ENCODE measurements around the gene N4BP3. TPM values are rescaled to one million over a fixed set of nuclear protein-coding genes. Genes with fewer than 3 reads are reported as not detected.

The N4BP3 gene
- total and polyA plus RNA-seq, 12 donors = 0.31 to 2.6 (median 0.89) TPM

DNA sequence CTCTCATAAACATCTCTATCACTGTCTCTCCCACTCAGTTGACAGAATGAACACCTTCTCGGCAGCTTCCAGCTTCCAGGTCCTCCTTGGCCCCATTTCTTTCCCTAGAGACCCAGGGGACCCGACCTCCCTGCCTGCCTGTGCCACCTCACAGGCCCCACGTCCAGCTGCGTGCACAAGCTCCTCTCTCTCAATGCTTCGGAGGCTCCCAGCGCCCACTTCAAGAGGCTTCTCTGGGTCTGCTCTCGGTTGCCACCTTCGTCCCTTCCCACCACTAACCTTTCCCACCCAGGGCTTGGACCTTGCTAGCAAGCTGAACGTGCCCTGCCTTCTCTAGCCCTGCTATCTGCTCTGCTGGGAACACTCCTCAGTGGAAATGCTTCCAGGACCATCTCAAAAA is 2.8 kb upstream of the N4BP3 start:
- 84 to 92% (median 88%) methylated on average over 9 of the region's 9 CpGs for WGBS, 4 donors
- TF ChIP-seq, protein P1, sequence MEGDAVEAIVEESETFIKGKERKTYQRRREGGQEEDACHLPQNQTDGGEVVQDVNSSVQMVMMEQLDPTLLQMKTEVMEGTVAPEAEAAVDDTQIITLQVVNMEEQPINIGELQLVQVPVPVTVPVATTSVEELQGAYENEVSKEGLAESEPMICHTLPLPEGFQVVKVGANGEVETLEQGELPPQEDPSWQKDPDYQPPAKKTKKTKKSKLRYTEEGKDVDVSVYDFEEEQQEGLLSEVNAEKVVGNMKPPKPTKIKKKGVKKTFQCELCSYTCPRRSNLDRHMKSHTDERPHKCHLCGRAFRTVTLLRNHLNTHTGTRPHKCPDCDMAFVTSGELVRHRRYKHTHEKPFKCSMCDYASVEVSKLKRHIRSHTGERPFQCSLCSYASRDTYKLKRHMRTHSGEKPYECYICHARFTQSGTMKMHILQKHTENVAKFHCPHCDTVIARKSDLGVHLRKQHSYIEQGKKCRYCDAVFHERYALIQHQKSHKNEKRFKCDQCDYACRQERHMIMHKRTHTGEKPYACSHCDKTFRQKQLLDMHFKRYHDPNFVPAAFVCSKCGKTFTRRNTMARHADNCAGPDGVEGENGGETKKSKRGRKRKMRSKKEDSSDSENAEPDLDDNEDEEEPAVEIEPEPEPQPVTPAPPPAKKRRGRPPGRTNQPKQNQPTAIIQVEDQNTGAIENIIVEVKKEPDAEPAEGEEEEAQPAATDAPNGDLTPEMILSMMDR (IDR thresholded peaks at IDR 0.05) = no peak
- no peak for TF ChIP-seq POLR2A (IDR thresholded peaks at IDR 0.05)
- H3K27me3 ChIP-seq = peaks cover 16% of the 10 kb centered on the region

DNA sequence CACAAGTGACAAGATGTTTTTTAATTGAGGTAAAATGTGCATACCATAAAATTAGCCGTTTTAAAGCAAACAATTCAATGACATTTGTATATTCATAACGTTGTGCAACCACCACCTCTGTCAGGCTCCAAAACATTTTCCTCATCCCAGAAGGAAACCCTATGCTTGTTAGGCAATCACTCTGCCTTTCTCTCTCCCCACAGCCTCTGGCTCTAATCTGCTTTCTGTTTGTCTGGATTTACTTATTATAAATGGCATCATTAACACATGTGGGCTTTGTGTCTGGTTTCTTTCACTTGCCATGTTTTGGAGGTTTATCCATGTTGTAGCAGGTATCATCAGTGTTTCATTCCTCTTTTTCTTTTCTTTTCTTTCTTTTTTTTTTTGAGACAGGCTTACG is 1.4 kb upstream of the N4BP3 start:
- H3K27ac ChIP-seq = no peak overlapping the region
- peaks cover 16% of the 10 kb centered on the region for H3K27me3 ChIP-seq
- no peaks in the 10 kb centered on the region for H3K9me3 ChIP-seq (replicated peaks in 1 of 3)
- DNase-seq = no peak
- no peak overlapping the region for H3K4me3 ChIP-seq
- intact Hi-C loops (cut with DNase I) = no loop called here
- TF ChIP-seq POLR2A (IDR thresholded peaks at IDR 0.05) = no peak
- TF ChIP-seq, protein P1 (IDR thresholded peaks at IDR 0.05) = no peak
- H3K4me1 ChIP-seq (replicated peaks in 1 of 2) = peaks cover 10 to 13% of the 10 kb centered on the region in 2 donors
- WGBS, 4 donors = 51 to 60% (median 58%) methylated on average over 3 of the region's 3 CpGs
- no peaks in the 10 kb centered on the region for H3K36me3 ChIP-seq (replicated peaks in 1 of 2)

More for the DNA sequence above, 2.8 kb upstream of the N4BP3 start:
- no peaks in the 10 kb centered on the region for H3K36me3 ChIP-seq (replicated peaks in 1 of 2)
- H3K27ac ChIP-seq = no peak overlapping the region
- intact Hi-C loops (cut with DNase I) = no loop called here
- peaks cover 10 to 13% of the 10 kb centered on the region in 2 donors for H3K4me1 ChIP-seq (replicated peaks in 1 of 2)
- H3K9me3 ChIP-seq (replicated peaks in 1 of 3) = no peaks in the 10 kb centered on the region
- DNase-seq = no peak
- H3K4me3 ChIP-seq = no peak overlapping the region

DNA sequence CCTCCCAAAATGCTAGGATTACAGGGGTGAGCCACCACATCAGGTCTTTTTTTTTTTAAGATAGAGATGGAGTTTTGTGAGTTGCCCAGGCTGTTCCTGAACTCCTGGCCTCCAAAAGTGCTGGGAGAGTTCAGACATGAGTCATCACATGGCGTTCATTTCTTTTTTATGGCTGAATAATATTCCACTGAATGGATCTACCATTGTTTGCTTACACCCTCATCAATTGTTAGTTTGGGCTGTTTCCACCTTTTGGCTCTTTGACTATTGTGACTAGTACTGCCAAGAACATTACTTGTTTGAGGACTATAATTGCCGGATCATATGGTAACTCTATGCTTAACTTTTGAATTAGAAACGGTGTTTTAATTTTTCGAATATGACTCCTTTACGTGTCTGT is 787 bp upstream of the N4BP3 start:
- Histone ChIP-seq H3K4me3 (no peak overlapping the region), H3K27ac (peak overlapping the region in 1 of 5 donors; percentile 17), H3K27me3 (peaks cover 16% of the 10 kb centered on the region), H3K4me1 (replicated peaks in 1 of 2) (peaks cover 10 to 13% of the 10 kb centered on the region in 2 donors), H3K9me3 (replicated peaks in 1 of 3) (no peaks in the 10 kb centered on the region), H3K36me3 (replicated peaks in 1 of 2) (no peaks in the 10 kb centered on the region)
- WGBS, 4 donors = 77 to 89% (median 85%) methylated on average over 5 of the region's 5 CpGs
- TF ChIP-seq, protein P1 (IDR thresholded peaks at IDR 0.05) = no peak
- TF ChIP-seq POLR2A (IDR thresholded peaks at IDR 0.05) = no peak
- DNase-seq = no peak
- intact Hi-C loops (cut with DNase I) = no loop called here

DNA sequence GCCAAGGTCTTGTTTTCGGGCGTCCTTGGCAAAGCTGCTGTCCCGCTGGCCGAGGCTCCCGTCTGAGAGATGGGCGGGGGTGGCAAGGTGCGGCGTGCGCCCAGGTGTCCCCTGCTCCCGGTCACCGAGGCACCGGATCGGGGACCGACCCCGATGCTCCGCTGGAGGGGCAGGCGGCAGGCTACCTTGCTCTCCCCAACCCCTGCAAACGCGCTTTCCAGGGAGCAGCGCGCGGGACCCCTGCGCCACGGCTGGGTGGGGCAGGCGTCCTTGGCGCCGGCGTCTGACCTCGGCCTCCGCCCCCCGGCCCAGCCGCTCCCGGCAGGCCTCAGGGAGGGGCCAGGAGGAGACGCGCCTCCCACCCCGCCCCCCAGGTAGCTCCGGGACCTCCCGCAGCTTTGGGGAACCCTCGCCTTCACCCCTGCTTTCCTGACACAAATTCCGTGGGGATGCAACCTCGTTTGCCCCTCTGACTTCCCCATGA is 551 bp downstream of the N4BP3 start:
- Histone ChIP-seq H3K4me3 (peak overlapping the region in 1 of 4 donors; percentile 52), H3K27ac (no peak overlapping the region), H3K36me3 (replicated peaks in 1 of 2) (no peaks in the 10 kb centered on the region), H3K9me3 (replicated peaks in 1 of 3) (no peaks in the 10 kb centered on the region), H3K4me1 (replicated peaks in 1 of 2) (peaks cover 10 to 13% of the 10 kb centered on the region in 2 donors), H3K27me3 (peaks cover 16% of the 10 kb centered on the region)
- 0 to 10% (median 3%) methylated on average over 2 to 41 of the region's 41 CpGs for WGBS, 4 donors
- intact Hi-C loops (cut with DNase I) = no loop called here
- DNase-seq = no peak
- TF ChIP-seq, protein P1 (IDR thresholded peaks at IDR 0.05) = no peak
- no peak for TF ChIP-seq POLR2A (IDR thresholded peaks at IDR 0.05)
